ENCODE data around the gene ORC2.

ORC2 gene

DNA sequence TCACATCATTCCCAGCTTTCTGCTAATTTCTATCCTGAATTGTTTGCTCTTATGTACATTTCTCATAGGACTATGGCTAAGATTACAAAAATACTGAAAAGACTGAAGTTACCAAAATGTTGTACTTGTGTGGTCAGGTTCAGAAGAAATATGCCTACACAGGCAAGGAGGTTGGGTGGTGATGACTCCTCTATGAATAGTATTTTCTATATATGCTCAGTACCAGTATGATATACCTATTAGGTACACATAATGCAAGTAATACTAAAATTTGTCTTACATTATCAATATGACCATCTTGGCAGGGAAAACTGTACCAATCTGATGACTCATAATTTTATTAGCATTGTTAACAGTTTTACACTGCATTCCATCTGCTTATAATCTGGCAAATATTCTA lies 12.2 kb upstream of the ORC2 start:
- TF ChIP-seq SIN3A (IDR thresholded peaks at IDR 0.05; ENCODE audit: borderline replicate concordance, insufficient read depth, low read length), result no peak
- TF ChIP-seq TAF1 (IDR thresholded peaks at IDR 0.05; ENCODE audit: borderline replicate concordance, insufficient read depth, low read length), result no peak
- no peak for TF ChIP-seq POLR2AphosphoS5 (IDR thresholded peaks at IDR 0.05; ENCODE audit: low read depth, low read length)
- TF ChIP-seq, protein P1, sequence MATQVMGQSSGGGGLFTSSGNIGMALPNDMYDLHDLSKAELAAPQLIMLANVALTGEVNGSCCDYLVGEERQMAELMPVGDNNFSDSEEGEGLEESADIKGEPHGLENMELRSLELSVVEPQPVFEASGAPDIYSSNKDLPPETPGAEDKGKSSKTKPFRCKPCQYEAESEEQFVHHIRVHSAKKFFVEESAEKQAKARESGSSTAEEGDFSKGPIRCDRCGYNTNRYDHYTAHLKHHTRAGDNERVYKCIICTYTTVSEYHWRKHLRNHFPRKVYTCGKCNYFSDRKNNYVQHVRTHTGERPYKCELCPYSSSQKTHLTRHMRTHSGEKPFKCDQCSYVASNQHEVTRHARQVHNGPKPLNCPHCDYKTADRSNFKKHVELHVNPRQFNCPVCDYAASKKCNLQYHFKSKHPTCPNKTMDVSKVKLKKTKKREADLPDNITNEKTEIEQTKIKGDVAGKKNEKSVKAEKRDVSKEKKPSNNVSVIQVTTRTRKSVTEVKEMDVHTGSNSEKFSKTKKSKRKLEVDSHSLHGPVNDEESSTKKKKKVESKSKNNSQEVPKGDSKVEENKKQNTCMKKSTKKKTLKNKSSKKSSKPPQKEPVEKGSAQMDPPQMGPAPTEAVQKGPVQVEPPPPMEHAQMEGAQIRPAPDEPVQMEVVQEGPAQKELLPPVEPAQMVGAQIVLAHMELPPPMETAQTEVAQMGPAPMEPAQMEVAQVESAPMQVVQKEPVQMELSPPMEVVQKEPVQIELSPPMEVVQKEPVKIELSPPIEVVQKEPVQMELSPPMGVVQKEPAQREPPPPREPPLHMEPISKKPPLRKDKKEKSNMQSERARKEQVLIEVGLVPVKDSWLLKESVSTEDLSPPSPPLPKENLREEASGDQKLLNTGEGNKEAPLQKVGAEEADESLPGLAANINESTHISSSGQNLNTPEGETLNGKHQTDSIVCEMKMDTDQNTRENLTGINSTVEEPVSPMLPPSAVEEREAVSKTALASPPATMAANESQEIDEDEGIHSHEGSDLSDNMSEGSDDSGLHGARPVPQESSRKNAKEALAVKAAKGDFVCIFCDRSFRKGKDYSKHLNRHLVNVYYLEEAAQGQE (IDR thresholded peaks at IDR 0.05; ENCODE audit: insufficient read depth in 1 of 2, low read depth in 2 of 2, low read length in 2 of 2), result no peak
- no peak for TF ChIP-seq FOXP2 (optimal IDR thresholded peaks at IDR 0.05; ENCODE audit: borderline replicate concordance, extremely low read depth, extremely low read length, insufficient read depth)

DNA sequence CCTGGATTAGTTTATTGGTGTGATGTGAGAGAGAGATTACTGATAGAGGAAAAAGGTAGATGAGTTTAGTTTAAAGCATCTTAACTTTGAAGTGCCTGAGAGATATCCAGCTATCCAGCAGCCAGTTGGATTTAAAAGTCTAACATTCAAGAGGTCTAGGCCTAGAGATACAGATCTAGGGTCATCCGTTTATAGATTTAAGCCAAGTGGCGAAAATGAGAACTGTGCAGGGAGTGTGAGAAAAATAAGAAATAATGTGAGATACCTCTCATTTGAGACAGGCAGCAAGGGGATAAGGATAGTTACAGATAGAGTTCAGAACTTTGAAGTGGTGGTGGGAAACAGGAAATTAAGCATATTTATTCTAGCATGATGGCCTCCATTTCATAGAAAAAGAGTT lies 5.3 kb upstream of the ORC2 start:
- TF ChIP-seq TAF1 (IDR thresholded peaks at IDR 0.05; ENCODE audit: borderline replicate concordance, insufficient read depth, low read length), result no peak
- TF ChIP-seq, protein P1 (IDR thresholded peaks at IDR 0.05; ENCODE audit: insufficient read depth in 1 of 2, low read depth in 2 of 2, low read length in 2 of 2), result no peak
- TF ChIP-seq POLR2AphosphoS5 (IDR thresholded peaks at IDR 0.05; ENCODE audit: low read depth, low read length), result no peak
- TF ChIP-seq SIN3A (IDR thresholded peaks at IDR 0.05; ENCODE audit: borderline replicate concordance, insufficient read depth, low read length), result no peak
- no peak for TF ChIP-seq FOXP2 (optimal IDR thresholded peaks at IDR 0.05; ENCODE audit: borderline replicate concordance, extremely low read depth, extremely low read length, insufficient read depth)

DNA sequence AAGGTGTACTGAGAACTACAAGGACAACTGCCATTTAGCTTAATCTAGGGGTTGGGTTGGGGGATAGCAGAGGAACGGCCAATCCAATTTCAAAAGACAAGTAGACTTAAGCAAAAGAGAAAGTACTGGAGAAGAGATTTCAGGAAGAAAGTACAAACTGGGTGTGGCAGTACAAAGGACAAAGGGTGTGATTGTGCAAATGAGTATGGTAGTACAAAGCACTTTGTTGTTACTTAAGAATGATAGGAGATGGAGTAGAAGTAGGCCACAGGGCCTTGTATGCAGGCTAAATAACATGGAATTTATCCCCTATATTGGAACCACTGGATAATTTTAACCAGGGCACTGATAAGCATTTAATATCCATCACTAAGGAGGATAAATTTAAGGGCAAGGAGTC lies 4.7 kb upstream of the ORC2 start:
- TF ChIP-seq TAF1 (IDR thresholded peaks at IDR 0.05; ENCODE audit: borderline replicate concordance, insufficient read depth, low read length), result no peak

DNA sequence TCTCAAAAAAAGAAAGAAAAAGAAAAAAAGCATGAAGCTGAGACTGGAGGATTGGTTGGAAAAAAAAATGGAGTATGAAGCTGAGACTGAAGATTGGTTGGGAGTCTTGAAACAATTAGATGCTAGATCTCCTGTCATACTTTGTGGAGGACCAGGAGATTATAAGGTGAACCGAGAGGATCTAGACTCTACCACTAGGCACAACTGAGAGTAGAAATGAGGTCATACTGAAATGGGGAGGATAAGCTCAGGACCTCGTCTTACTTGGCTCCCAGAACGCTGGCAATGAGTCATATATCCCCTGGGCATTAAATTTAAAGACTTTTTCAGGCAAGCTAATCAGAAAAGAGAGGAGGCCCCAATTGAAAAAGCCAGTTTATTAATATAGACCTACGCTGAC lies 3.3 kb upstream of the ORC2 start:
- TF ChIP-seq SIN3A (IDR thresholded peaks at IDR 0.05; ENCODE audit: borderline replicate concordance, insufficient read depth, low read length) (no peak), TAF1 (IDR thresholded peaks at IDR 0.05; ENCODE audit: borderline replicate concordance, insufficient read depth, low read length) (no peak), POLR2AphosphoS5 (IDR thresholded peaks at IDR 0.05; ENCODE audit: low read depth, low read length) (no peak)
- TF ChIP-seq, protein P1 (IDR thresholded peaks at IDR 0.05; ENCODE audit: insufficient read depth in 1 of 2, low read depth in 2 of 2, low read length in 2 of 2), result no peak

DNA sequence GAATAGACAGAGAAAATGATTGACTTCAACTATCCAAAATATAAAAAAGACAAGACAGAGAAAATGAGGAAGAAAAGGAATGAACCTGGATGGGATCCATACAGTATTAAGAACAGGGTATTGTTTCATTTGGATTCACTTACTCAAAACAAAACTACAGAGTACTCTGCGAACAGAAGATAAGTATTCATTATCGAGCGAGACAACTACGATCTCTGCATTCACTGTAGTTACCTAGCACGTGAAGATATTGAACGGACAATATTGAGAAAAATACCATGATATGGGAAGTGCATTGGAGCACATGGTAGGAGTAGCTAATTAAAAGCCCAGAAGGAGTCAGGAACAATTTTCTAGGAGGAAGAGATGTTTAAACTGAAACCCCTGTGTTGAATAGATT lies 1.0 kb upstream of the ORC2 start:
- TF ChIP-seq, protein P1 (IDR thresholded peaks at IDR 0.05; ENCODE audit: insufficient read depth in 1 of 2, low read depth in 2 of 2, low read length in 2 of 2), result no peak
- TF ChIP-seq FOXP2 (optimal IDR thresholded peaks at IDR 0.05; ENCODE audit: borderline replicate concordance, extremely low read depth, extremely low read length, insufficient read depth), result no peak
- TF ChIP-seq TAF1 (IDR thresholded peaks at IDR 0.05; ENCODE audit: borderline replicate concordance, insufficient read depth, low read length), result no peak
- TF ChIP-seq POLR2AphosphoS5 (IDR thresholded peaks at IDR 0.05; ENCODE audit: low read depth, low read length), result no peak
- no peak for TF ChIP-seq SIN3A (IDR thresholded peaks at IDR 0.05; ENCODE audit: borderline replicate concordance, insufficient read depth, low read length)

Data from PFSK-1 (cell line).